HG02938 (cell line): ENCODE data around the gene DPH5.
"Not testable (repeated sequence)": the region's sequence is repeated elsewhere in the genome, so short reads cannot be mapped to it uniquely, and the experiment has no call there.

Experiments used
- ATAC-seq: cut with Tn5 transposase; IDR thresholded peaks from one replicate; pipeline ENCODE4 v1.9.1; 2021; ENCODE audit warnings: mild to moderate bottlenecking, moderate library complexity; ENCODE audit not compliant: unreplicated experiment

The DPH5 gene

GRCh38 chr1:101032129-101032528 lies 6.5 kb upstream of the DPH5 start:
- ATAC-seq = not testable (repeated sequence)

- ATAC-seq = no peak
These were observed 5.3 kb upstream of the DPH5 start for GRCh38 chr1:101030881-101031280.

- ATAC-seq = no peak
These were observed 3.6 kb upstream of the DPH5 start for GRCh38 chr1:101029184-101029583.

- ATAC-seq = no peak
These were observed 2.9 kb upstream of the DPH5 start for GRCh38 chr1:101028466-101028865.

- ATAC-seq = no peak
These were observed 1.7 kb upstream of the DPH5 start for GRCh38 chr1:101027194-101027772.

GRCh38 chr1:101026430-101026788 lies 825 bp upstream of the DPH5 start:
- ATAC-seq = no peak

- peak; percentile 38 for ATAC-seq
These were observed 314 bp downstream of the DPH5 start for GRCh38 chr1:101025283-101025656.

- no peak for ATAC-seq
These were observed 3.3 kb downstream of the DPH5 start for GRCh38 chr1:101022294-101022693.

- no peak for ATAC-seq
These were observed 8.1 kb downstream of the DPH5 start for GRCh38 chr1:101017448-101017847.

GRCh38 chr1:101013776-101014175 lies 11.8 kb downstream of the DPH5 start:
- no peak for ATAC-seq

GRCh38 chr1:101008229-101008834 lies 17.3 kb downstream of the DPH5 start:
- ATAC-seq = no peak

- no peak for ATAC-seq
These were observed 19.0 kb downstream of the DPH5 start for GRCh38 chr1:101006553-101006952.

- no peak for ATAC-seq
These were observed 19.7 kb downstream of the DPH5 start for GRCh38 chr1:101005871-101006270.

GRCh38 chr1:101005183-101005582 lies 20.4 kb downstream of the DPH5 start:
- ATAC-seq = no peak

- ATAC-seq = no peak
These were observed 20.9 kb downstream of the DPH5 start for GRCh38 chr1:101004670-101005069.

GRCh38 chr1:101004061-101004460 lies 21.5 kb downstream of the DPH5 start:
- ATAC-seq = no peak

- ATAC-seq = no peak
These were observed 22.5 kb downstream of the DPH5 start for GRCh38 chr1:101003012-101003650.

- ATAC-seq = no peak
These were observed 23.0 kb downstream of the DPH5 start for GRCh38 chr1:101002551-101002950.

GRCh38 chr1:101000131-101000873 lies 25.3 kb downstream of the DPH5 start:
- no peak for ATAC-seq

- no peak for ATAC-seq
These were observed 27.2 kb downstream of the DPH5 start for GRCh38 chr1:100998426-100998825.

GRCh38 chr1:100995198-100995988 lies 30.2 kb downstream of the DPH5 start:
- ATAC-seq = no peak
